Measurements from ENCODE around the gene ETV3L.

Gene ETV3L

GRCh38 chr1:157113106-157113505 lies 13.5 kb upstream of the ETV3L start:
- TF ChIP-seq SIN3A (IDR thresholded peaks at IDR 0.05; ENCODE audit: borderline replicate concordance, insufficient read depth, low read length), result no peak
- TF ChIP-seq REST (IDR thresholded peaks at IDR 0.05; ENCODE audit: insufficient read depth in 1 of 2, low read depth in 2 of 2, low read length in 2 of 2), result no peak
- TF ChIP-seq FOXP2 (optimal IDR thresholded peaks at IDR 0.05; ENCODE audit: borderline replicate concordance, extremely low read depth, extremely low read length, insufficient read depth), result no peak
- TF ChIP-seq POLR2AphosphoS5 (IDR thresholded peaks at IDR 0.05; ENCODE audit: low read depth, low read length), result no peak
- TF ChIP-seq TAF1 (IDR thresholded peaks at IDR 0.05; ENCODE audit: borderline replicate concordance, insufficient read depth, low read length), result no peak

GRCh38 chr1:157112186-157112867 lies 12.7 kb upstream of the ETV3L start:
- TF ChIP-seq TAF1 (IDR thresholded peaks at IDR 0.05; ENCODE audit: borderline replicate concordance, insufficient read depth, low read length), result no peak

GRCh38 chr1:157111396-157112165 lies 12.0 kb upstream of the ETV3L start:
- TF ChIP-seq TAF1 (IDR thresholded peaks at IDR 0.05; ENCODE audit: borderline replicate concordance, insufficient read depth, low read length) (no peak), REST (IDR thresholded peaks at IDR 0.05; ENCODE audit: insufficient read depth in 1 of 2, low read depth in 2 of 2, low read length in 2 of 2) (no peak), FOXP2 (optimal IDR thresholded peaks at IDR 0.05; ENCODE audit: borderline replicate concordance, extremely low read depth, extremely low read length, insufficient read depth) (no peak), SIN3A (IDR thresholded peaks at IDR 0.05; ENCODE audit: borderline replicate concordance, insufficient read depth, low read length) (no peak), POLR2AphosphoS5 (IDR thresholded peaks at IDR 0.05; ENCODE audit: low read depth, low read length) (no peak)

GRCh38 chr1:157110686-157111085 lies 11.1 kb upstream of the ETV3L start:
- TF ChIP-seq FOXP2 (optimal IDR thresholded peaks at IDR 0.05; ENCODE audit: borderline replicate concordance, extremely low read depth, extremely low read length, insufficient read depth), result no peak
- TF ChIP-seq POLR2AphosphoS5 (IDR thresholded peaks at IDR 0.05; ENCODE audit: low read depth, low read length), result no peak
- TF ChIP-seq SIN3A (IDR thresholded peaks at IDR 0.05; ENCODE audit: borderline replicate concordance, insufficient read depth, low read length), result no peak
- TF ChIP-seq REST (IDR thresholded peaks at IDR 0.05; ENCODE audit: insufficient read depth in 1 of 2, low read depth in 2 of 2, low read length in 2 of 2), result no peak
- no peak for TF ChIP-seq TAF1 (IDR thresholded peaks at IDR 0.05; ENCODE audit: borderline replicate concordance, insufficient read depth, low read length)

- TF ChIP-seq FOXP2 (optimal IDR thresholded peaks at IDR 0.05; ENCODE audit: borderline replicate concordance, extremely low read depth, extremely low read length, insufficient read depth) (no peak), SIN3A (IDR thresholded peaks at IDR 0.05; ENCODE audit: borderline replicate concordance, insufficient read depth, low read length) (no peak), POLR2AphosphoS5 (IDR thresholded peaks at IDR 0.05; ENCODE audit: low read depth, low read length) (no peak), TAF1 (IDR thresholded peaks at IDR 0.05; ENCODE audit: borderline replicate concordance, insufficient read depth, low read length) (no peak), REST (IDR thresholded peaks at IDR 0.05; ENCODE audit: insufficient read depth in 1 of 2, low read depth in 2 of 2, low read length in 2 of 2) (no peak)
Observed at GRCh38 chr1:157110003-157110402, 10.4 kb upstream of the ETV3L start.

Measured in PFSK-1 (cell line).